NCI-H2107 (cell line): Measurements from ENCODE around the gene SLC26A8.
"Not testable (repeated sequence)": the region's sequence is repeated elsewhere in the genome, so short reads cannot be mapped to it uniquely, and the experiment has no call there.

Experiments used
- DNase-seq: peaks from one replicate; lab custom pipeline; 2025; lab: John Stamatoyannopoulos, UW

The SLC26A8 gene

GRCh38 chr6:35909571-35909970, 114.9 kb downstream of the SLC26A8 start:
- not testable (repeated sequence) for DNase-seq

GRCh38 chr6:35908753-35909401, 115.6 kb downstream of the SLC26A8 start:
- not testable (repeated sequence) for DNase-seq

GRCh38 chr6:35907750-35908149, 116.7 kb downstream of the SLC26A8 start:
- DNase-seq = no peak

- DNase-seq = no peak
These were observed 118.0 kb downstream of the SLC26A8 start for GRCh38 chr6:35906499-35906846.

DNA sequence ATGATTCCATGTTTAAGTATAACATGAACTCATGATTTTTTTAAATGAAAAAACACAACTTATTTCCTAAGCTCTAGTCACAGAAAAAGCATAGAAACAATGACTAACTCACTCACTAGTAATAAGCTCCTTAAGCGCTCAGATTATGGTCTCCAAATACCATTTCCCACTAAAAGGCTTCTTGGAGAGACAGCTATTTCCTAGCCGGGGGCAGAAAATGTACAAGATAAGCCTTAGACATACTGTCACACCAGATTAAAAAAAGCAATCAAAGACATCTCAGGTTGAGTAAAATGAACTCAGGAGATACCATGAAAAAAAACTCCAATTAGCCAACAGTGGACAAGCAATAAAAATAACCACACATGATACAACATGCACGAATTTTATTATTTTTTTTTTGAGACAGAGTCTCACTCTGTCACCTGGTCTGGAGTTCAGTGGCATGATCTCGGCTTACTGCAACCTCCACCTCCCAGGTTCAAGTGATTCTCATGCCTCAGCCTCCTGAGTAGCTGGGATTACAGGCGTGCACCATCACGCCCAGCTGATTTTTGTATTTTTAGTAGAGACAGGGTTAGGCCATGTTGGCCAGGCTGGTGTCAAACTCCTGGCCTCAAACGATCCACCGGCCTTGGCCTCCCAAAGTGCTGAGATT, 118.5 kb downstream of the SLC26A8 start:
- DNase-seq = no peak

- DNase-seq = no peak
These were observed 119.2 kb downstream of the SLC26A8 start for GRCh38 chr6:35905141-35905785.

GRCh38 chr6:35903679-35904078, 120.8 kb downstream of the SLC26A8 start:
- DNase-seq = no peak

DNA sequence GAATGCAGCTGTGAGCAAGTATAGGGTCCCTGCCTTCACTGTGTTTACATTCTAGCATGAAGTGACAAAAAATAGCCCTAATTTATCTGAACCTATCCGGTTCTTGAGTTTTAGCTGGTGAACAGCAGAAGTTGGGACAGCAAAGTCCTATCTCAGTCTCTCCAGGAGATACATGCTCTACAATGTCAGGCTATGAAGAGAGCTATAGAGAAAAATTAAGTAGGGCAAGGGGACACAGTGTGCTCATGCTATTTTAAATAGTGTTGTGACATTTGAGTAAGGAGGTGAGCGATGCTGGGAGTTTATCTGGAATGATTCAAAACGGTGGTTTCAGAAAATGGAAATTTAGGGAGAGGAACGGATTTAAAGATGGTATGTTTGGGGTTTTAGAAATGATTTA, 124.0 kb downstream of the SLC26A8 start:
- no peak for DNase-seq

GRCh38 chr6:35898003-35898402, 126.4 kb downstream of the SLC26A8 start:
- no peak for DNase-seq

DNA sequence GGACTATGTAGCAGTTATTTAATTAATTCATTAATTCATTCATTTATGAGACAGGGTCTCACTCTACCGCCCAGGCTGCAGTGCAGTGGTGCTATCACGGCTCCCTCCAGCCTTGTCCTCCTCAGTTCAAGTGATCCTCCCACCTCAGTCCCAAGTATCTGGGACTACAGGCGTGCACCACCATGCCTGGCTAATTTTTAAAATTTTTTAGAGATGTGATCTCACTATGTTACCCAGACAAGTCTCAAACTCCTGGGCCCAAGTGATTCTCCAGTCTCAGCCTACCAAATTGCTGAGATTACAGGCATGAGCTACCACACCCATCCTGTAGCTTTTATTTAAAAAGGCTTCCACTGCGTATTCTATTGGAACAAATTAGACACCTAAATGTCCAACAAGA, 127.0 kb downstream of the SLC26A8 start:
- DNase-seq = no peak

DNA sequence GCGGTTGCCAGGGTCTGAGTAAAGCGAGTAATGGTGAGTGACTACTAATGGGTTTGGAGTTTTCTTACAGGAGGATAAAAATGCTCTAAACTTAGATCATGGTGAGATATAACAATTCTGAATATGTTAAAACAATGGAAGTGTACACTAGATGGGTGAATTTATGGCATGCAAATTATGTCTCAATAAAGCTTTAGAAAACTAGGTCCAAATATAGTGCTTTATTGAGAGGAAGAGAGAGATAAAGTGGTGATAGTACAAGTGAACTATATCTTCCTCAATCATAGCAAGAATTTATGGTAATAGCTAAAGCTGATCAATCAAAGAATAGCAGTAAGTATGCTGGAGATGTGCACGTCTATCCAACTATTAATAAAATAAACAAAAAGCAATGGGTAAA, 127.4 kb downstream of the SLC26A8 start:
- no peak for DNase-seq

GRCh38 chr6:35896228-35896627, 128.2 kb downstream of the SLC26A8 start:
- DNase-seq = no peak

DNA sequence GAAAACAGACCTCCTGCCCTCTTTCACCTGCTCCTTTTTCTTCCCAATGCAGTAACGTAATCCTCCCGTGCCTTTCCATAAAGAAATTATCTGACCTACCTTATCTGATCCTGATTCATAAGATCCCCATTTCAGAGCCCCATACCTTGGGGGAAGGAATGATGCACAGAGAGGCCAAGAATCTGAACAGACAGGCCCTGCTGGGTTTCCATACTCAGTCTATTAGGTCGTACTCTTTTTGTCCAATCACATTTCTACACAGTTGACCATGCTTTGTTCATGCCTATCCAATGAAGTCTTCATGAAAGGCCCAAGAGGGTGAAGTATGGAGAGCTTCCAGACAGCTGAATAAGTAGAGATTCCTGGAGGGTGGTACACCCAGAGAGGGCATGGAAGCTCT, 128.9 kb downstream of the SLC26A8 start:
- no peak for DNase-seq

DNA sequence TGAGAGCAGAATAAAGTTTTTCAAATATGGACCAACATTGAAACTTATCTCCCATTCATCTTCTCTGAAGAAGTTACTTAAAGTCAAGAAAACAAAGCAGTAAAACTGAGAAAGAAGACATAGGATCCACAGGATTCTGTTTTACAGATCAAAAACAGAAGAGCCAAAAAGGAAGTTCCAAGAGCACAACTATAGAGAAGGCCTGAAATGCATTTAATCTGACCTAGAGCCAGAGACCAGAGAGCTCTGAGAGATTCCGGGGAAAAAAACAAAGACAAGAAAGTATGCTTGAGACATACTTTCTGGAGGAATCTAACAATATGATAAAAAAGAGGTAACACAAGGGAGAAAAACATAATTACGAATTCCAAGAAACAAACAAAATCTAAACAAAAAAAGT, 129.7 kb downstream of the SLC26A8 start:
- DNase-seq = no peak
